ENCODE data around the gene BTBD1.

GRCh38 chr15:82969353-82969752 is 97.7 kb downstream of the BTBD1 start:
- TF ChIP-seq CTCF (conservative IDR thresholded peaks at IDR 0.05; ENCODE audit: low read depth, low read length) (no peak), EZH2 (IDR thresholded peaks at IDR 0.05; ENCODE audit: borderline replicate concordance, low read depth, low read length, poor library complexity, severe bottlenecking) (no peak)

All from A673 (cell line).